ENCODE measurements around the gene MRPL4. TPM values are rescaled to one million over a fixed set of nuclear protein-coding genes. Genes with fewer than 3 reads are reported as not detected.

The MRPL4 gene
- polyA plus RNA-seq, 1 of the 3 experiments (the other 2 are of a cell fraction) = 110 TPM

- Histone ChIP-seq H3K36me3 (replicated peaks in 1 of 2; ENCODE audit: control insufficient read depth in 1 of 2, insufficient read depth in 2 of 2, low read length in 1 of 2) (peaks cover 0 to 4% of the 10 kb centered on the region in 2 experiments), H3K4me3 (ENCODE audit: low read depth in 2 of 2, low read length in 1 of 2) (no peak within 1 kb of the TSS), H4K20me1 (ENCODE audit: insufficient read depth) (no peaks in the 10 kb centered on the region), H3K4me2 (no peak within 1 kb of the TSS), H2AFZ (ENCODE audit: low read depth) (no peak within 1 kb of the TSS), H3F3A (replicated peaks; ENCODE audit: insufficient read depth) (no peaks in the 10 kb centered on the region), H3K9me2 (no peaks in the 10 kb centered on the region), H3K27ac (ENCODE audit: low read depth in 2 of 2, low read length in 1 of 2) (no peak within 1 kb of the TSS), H3K27me3 (ENCODE audit: insufficient read depth) (no peaks in the 10 kb centered on the region), H3K4me1 (ENCODE audit: control insufficient read depth in 1 of 2, insufficient read depth in 2 of 2, low read depth in 1 of 2, low read length in 1 of 2) (no peaks in the 10 kb centered on the region), H3K79me2 (ENCODE audit: insufficient read depth) (peaks cover 2% of the 10 kb centered on the region; the same call in 1 of the 2 replicates), H3K9ac (no peak within 1 kb of the TSS), H3K9me3 (no peaks in the 10 kb centered on the region)
- ChIA-PET POLR2A (no interaction called here), CTCF (interaction anchor here (0.6 to 1.4 kb wide), 5 partner anchors 15 to 81 kb away, joined by 3 to 5 read pairs (median 3); no protein-coding TSS in a partner anchor)
- TF ChIP-seq REST (IDR thresholded peaks at IDR 0.05; ENCODE audit: low read depth, low read length) (no peak), MAX (IDR thresholded peaks at IDR 0.05; ENCODE audit: low read depth) (no peak), GATA2 (CRISPR knock-in tag; IDR thresholded peaks at IDR 0.05) (no peak), NRF1 (IDR thresholded peaks at IDR 0.05; ENCODE audit: low read depth, low read length) (no peak), IRF3 (IDR thresholded peaks at IDR 0.05; ENCODE audit: low read depth, low read length) (no peak), PBX3 (IDR thresholded peaks at IDR 0.05) (no peak), FOXJ3 (CRISPR knock-in tag; IDR thresholded peaks at IDR 0.05) (no peak), TAF1 (IDR thresholded peaks at IDR 0.05; ENCODE audit: borderline replicate concordance, low read depth, low read length) (no peak), MEF2A (IDR thresholded peaks at IDR 0.05; ENCODE audit: borderline replicate concordance, low read depth) (no peak), NFIC (IDR thresholded peaks at IDR 0.05; ENCODE audit: borderline replicate concordance) (no peak), TCF12 (IDR thresholded peaks at IDR 0.05) (no peak), EZH2phosphoT487 (IDR thresholded peaks at IDR 0.05; ENCODE audit: borderline replicate concordance, low read depth) (no peak), FOXM1 (IDR thresholded peaks at IDR 0.05; ENCODE audit: low read depth) (no peak), USF1 (IDR thresholded peaks at IDR 0.05; ENCODE audit: borderline replicate concordance, low read depth) (no peak), ZBTB33 (IDR thresholded peaks at IDR 0.05; ENCODE audit: borderline replicate concordance, low read depth) (no peak), USF2 (IDR thresholded peaks at IDR 0.05; ENCODE audit: borderline replicate concordance, low read depth, low read length) (no peak), SIN3A (IDR thresholded peaks at IDR 0.05; ENCODE audit: borderline replicate concordance, low read depth, low read length) (no peak), JUND (IDR thresholded peaks at IDR 0.05) (no peak), GABPA (IDR thresholded peaks at IDR 0.05; ENCODE audit: low read depth) (no peak), POLR2AphosphoS5 (IDR thresholded peaks at IDR 0.05; ENCODE audit: low read depth, low read length) (no peak)
- 87% methylated on average over 19 of the region's 24 CpGs for WGBS (ENCODE audit: low lambda C conversion rate)
- DNase-seq = no peak
Measured at GRCh38 chr19:10309423-10309822, 57.4 kb downstream of the MRPL4 start, which contains the start of gene ZGLP1. ZGLP1 (minus strand) TSS chr19:10309815.
